Nephron (organoid): ENCODE data around the gene FBXL17.
A peak's percentile ranks its signal among the peaks of the same experiment; 100 is the strongest.

Source experiments
- H3K27ac Mint-ChIP-seq, 3 experiments: 2 replicates each; pipeline ENCODE4 v1.8.0; 2020; ENCODE audit warnings: mixed read lengths in 3 of 3, mild to moderate bottlenecking in 2 of 3, moderate library complexity in 1 of 3
- H3K27me3 Mint-ChIP-seq: 2 replicates; pipeline ENCODE4 v1.8.0; 2021; ENCODE audit warnings: low read depth, mild to moderate bottlenecking, moderate library complexity, mixed read lengths
- H3K36me3 Mint-ChIP-seq: 2 replicates; pipeline ENCODE4 v1.8.0; 2020; ENCODE audit warnings: low read depth, mixed read lengths
- H3K4me1 Mint-ChIP-seq: 2 replicates; pipeline ENCODE4 v1.8.0; 2020; ENCODE audit warnings: mixed read lengths
- H3K4me3 Mint-ChIP-seq, 3 experiments: 2 replicates each; pipeline ENCODE4 v1.8.0; 2020; ENCODE audit warnings: mild to moderate bottlenecking in 3 of 3, mixed read lengths in 3 of 3, moderate library complexity in 2 of 3
- H3K9me3 Mint-ChIP-seq: 2 replicates; pipeline ENCODE4 v1.8.0; 2020; ENCODE audit warnings: mixed read lengths
- TF ChIP-seq, protein P1 (sequence below), 3 experiments: fragments of 200-600 bp; sonication (generic); IDR thresholded peaks; one replicate each; pipeline ENCODE4 v1.5.0; 2021; ENCODE audit warnings: antibody characterized with exemption in 3 of 3; ENCODE audit not compliant: unreplicated experiment in 3 of 3

FBXL17 gene

GRCh38 chr5:108101130-108101529 is 280.8 kb downstream of the FBXL17 start:
- Mint-ChIP-seq H3K27ac (no peak overlapping the region), H3K4me1 (no peaks in the 10 kb centered on the region), H3K9me3 (no peaks in the 10 kb centered on the region), H3K4me3 (no peak overlapping the region), H3K27me3 (no peaks in the 10 kb centered on the region), H3K36me3 (peaks cover 17% of the 10 kb centered on the region)
- TF ChIP-seq, protein P1, sequence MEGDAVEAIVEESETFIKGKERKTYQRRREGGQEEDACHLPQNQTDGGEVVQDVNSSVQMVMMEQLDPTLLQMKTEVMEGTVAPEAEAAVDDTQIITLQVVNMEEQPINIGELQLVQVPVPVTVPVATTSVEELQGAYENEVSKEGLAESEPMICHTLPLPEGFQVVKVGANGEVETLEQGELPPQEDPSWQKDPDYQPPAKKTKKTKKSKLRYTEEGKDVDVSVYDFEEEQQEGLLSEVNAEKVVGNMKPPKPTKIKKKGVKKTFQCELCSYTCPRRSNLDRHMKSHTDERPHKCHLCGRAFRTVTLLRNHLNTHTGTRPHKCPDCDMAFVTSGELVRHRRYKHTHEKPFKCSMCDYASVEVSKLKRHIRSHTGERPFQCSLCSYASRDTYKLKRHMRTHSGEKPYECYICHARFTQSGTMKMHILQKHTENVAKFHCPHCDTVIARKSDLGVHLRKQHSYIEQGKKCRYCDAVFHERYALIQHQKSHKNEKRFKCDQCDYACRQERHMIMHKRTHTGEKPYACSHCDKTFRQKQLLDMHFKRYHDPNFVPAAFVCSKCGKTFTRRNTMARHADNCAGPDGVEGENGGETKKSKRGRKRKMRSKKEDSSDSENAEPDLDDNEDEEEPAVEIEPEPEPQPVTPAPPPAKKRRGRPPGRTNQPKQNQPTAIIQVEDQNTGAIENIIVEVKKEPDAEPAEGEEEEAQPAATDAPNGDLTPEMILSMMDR (IDR thresholded peaks at IDR 0.05; ENCODE audit: unreplicated experiment in 3 of 3): no peak

- no peaks in the 10 kb centered on the region for H3K27me3 Mint-ChIP-seq
- TF ChIP-seq, protein P1 (IDR thresholded peaks at IDR 0.05; ENCODE audit: unreplicated experiment in 3 of 3): no peak
- no peak overlapping the region for H3K4me3 Mint-ChIP-seq
- H3K4me1 Mint-ChIP-seq: no peaks in the 10 kb centered on the region
- H3K36me3 Mint-ChIP-seq: no peaks in the 10 kb centered on the region
- H3K9me3 Mint-ChIP-seq: no peaks in the 10 kb centered on the region
- no peak overlapping the region for H3K27ac Mint-ChIP-seq
These were observed 287.1 kb downstream of the FBXL17 start for GRCh38 chr5:108094800-108095199.

DNA sequence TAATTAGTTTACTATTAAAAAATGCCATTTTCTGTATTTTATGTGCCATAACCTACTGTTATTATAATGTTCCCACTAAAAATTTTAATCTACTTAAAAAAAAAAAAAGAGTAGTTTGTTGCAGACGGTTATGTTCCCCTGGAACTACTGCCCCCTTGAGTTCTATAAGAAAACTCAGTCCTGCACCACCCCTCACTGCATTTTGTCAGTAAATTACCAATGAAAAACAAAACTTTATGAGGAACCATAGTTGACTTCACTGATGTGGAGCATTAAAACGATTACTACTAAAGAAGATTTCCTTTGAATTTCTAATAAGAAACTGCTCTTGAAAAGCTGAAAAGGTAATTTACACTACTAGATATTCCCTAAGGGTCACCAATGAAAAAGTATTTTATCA is 288.7 kb downstream of the FBXL17 start:
- TF ChIP-seq, protein P1 (IDR thresholded peaks at IDR 0.05; ENCODE audit: unreplicated experiment in 3 of 3): peak; percentile 37 to 64 (median 43)
- no peaks in the 10 kb centered on the region for H3K36me3 Mint-ChIP-seq
- H3K27ac Mint-ChIP-seq: no peak overlapping the region
- H3K9me3 Mint-ChIP-seq: no peaks in the 10 kb centered on the region
- no peak overlapping the region for H3K4me3 Mint-ChIP-seq
- H3K27me3 Mint-ChIP-seq: no peaks in the 10 kb centered on the region
- no peaks in the 10 kb centered on the region for H3K4me1 Mint-ChIP-seq

- Mint-ChIP-seq H3K4me3 (no peak overlapping the region), H3K9me3 (no peaks in the 10 kb centered on the region), H3K36me3 (no peaks in the 10 kb centered on the region), H3K4me1 (no peaks in the 10 kb centered on the region), H3K27me3 (no peaks in the 10 kb centered on the region), H3K27ac (peak overlapping the region in 1 of 3 experiments; percentile 45)
- TF ChIP-seq, protein P1 (IDR thresholded peaks at IDR 0.05; ENCODE audit: unreplicated experiment in 3 of 3): no peak
These were observed 291.0 kb downstream of the FBXL17 start for GRCh38 chr5:108090946-108091345.

DNA sequence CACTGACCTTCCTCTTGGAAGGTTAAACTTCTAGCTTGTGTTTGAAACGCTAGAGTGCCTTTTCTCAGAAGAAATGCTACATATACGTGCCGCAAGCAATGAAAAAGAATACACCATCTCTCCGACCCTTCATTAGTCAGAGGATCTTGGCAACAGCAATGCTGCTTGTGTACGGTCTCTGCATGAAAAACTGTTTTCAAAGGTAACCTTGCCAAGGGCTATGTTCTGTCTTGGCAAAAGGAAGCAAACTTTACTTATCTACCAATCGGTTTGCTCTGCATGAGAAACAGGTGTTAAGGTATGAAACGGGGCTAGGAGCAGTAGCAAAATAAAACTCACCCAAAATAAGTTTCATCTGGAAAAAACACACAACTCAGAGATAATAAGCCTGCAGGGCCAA is 297.8 kb downstream of the FBXL17 start:
- TF ChIP-seq, protein P1 (IDR thresholded peaks at IDR 0.05; ENCODE audit: unreplicated experiment in 3 of 3): no peak
- no peaks in the 10 kb centered on the region for H3K36me3 Mint-ChIP-seq
- H3K27me3 Mint-ChIP-seq: no peaks in the 10 kb centered on the region
- H3K4me1 Mint-ChIP-seq: peaks cover 13% of the 10 kb centered on the region
- H3K4me3 Mint-ChIP-seq: no peak overlapping the region
- peak overlapping the region; percentile 9 to 81 (median 80) for H3K27ac Mint-ChIP-seq
- no peaks in the 10 kb centered on the region for H3K9me3 Mint-ChIP-seq

DNA sequence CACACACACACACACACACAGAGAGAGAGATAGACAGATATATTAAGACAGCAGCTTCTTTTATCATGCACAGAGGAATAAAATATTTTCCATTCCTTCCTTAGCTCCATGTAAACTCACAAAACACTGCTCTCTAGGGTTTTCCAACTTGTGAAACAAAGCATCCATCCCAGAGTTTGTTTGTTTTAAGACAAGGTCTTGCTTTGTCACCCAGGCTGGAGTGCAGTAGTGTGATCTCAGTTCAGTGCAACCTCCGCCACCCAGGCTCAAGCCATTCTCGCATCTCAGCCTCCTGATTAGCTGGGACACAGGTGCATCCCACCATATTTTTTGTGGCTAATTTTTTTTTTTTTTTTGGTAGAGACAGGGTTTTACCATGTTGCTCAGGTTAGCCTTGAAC is 298.7 kb downstream of the FBXL17 start:
- no peaks in the 10 kb centered on the region for H3K9me3 Mint-ChIP-seq
- H3K4me3 Mint-ChIP-seq: no peak overlapping the region
- H3K4me1 Mint-ChIP-seq: peaks cover 13% of the 10 kb centered on the region
- no peaks in the 10 kb centered on the region for H3K27me3 Mint-ChIP-seq
- TF ChIP-seq, protein P1 (IDR thresholded peaks at IDR 0.05; ENCODE audit: unreplicated experiment in 3 of 3): no peak
- no peaks in the 10 kb centered on the region for H3K36me3 Mint-ChIP-seq
- H3K27ac Mint-ChIP-seq: peak overlapping the region in 1 of 3 experiments; percentile 81
